Measurements from ENCODE around the gene ZNF705A.
"Not testable (repeated sequence)": the region's sequence is repeated elsewhere in the genome, so short reads cannot be mapped to it uniquely, and the experiment has no call there.

GRCh38 chr12:8227732-8228077 is 70.9 kb downstream of the ZNF705A start:
- not testable (repeated sequence) for TF ChIP-seq EZH2 (IDR thresholded peaks at IDR 0.05); EGR1 (IDR thresholded peaks at IDR 0.05; ENCODE audit: low read depth); POLR2AphosphoS5 (IDR thresholded peaks at IDR 0.05; ENCODE audit: low read depth, low read length); POLR2A (IDR thresholded peaks at IDR 0.05; ENCODE audit: borderline replicate concordance, extremely low read depth, insufficient read depth, insufficient read length); ZBTB33 (IDR thresholded peaks at IDR 0.05; ENCODE audit: extremely low read depth, insufficient replicate concordance, low read length); SP1 (IDR thresholded peaks at IDR 0.05; ENCODE audit: low read depth); EZH2phosphoT487 (IDR thresholded peaks at IDR 0.05; ENCODE audit: borderline replicate concordance); RAD21 (IDR thresholded peaks at IDR 0.05; ENCODE audit: low read depth); YY1 (IDR thresholded peaks at IDR 0.05; ENCODE audit: extremely low read depth, insufficient replicate concordance, low read depth, low read length); REST (IDR thresholded peaks at IDR 0.05; ENCODE audit: low read depth)
- TF ChIP-seq, protein P1, sequence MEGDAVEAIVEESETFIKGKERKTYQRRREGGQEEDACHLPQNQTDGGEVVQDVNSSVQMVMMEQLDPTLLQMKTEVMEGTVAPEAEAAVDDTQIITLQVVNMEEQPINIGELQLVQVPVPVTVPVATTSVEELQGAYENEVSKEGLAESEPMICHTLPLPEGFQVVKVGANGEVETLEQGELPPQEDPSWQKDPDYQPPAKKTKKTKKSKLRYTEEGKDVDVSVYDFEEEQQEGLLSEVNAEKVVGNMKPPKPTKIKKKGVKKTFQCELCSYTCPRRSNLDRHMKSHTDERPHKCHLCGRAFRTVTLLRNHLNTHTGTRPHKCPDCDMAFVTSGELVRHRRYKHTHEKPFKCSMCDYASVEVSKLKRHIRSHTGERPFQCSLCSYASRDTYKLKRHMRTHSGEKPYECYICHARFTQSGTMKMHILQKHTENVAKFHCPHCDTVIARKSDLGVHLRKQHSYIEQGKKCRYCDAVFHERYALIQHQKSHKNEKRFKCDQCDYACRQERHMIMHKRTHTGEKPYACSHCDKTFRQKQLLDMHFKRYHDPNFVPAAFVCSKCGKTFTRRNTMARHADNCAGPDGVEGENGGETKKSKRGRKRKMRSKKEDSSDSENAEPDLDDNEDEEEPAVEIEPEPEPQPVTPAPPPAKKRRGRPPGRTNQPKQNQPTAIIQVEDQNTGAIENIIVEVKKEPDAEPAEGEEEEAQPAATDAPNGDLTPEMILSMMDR (IDR thresholded peaks at IDR 0.05 in 2 of 3, conservative IDR thresholded peaks at IDR 0.05 in 1 of 3; ENCODE audit: borderline replicate concordance in 1 of 3, insufficient read depth in 1 of 3, low read depth in 2 of 3, low read length in 2 of 3): not testable (repeated sequence)

Data from HCT116 (cell line).